Measurements from ENCODE around the gene SUCLG1.
"Not testable (repeated sequence)": the region's sequence is repeated elsewhere in the genome, so short reads cannot be mapped to it uniquely, and the experiment has no call there.

Gene SUCLG1

DNA sequence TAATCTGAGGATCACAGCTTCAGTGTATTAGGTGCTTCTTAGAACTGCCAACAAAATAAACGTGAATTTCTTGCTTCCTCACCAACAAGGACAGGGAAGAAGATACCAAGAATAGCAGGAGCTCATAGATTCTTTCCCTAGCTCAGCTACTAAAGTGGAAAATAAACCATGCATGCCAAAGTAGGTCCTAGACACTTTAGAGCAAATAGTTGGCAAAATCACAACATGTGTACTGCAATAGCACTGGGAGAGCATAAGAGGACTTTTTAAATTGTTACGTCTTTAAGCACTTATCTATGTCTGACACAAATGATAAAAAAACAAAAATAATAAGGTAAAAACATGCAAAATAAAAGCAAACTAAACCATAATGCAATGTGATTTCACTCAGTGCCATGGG is 49.5 kb downstream of the SUCLG1 start:
- no peak for DNase-seq (ENCODE audit: extremely low read depth, low read depth)
- TF ChIP-seq, protein P1, sequence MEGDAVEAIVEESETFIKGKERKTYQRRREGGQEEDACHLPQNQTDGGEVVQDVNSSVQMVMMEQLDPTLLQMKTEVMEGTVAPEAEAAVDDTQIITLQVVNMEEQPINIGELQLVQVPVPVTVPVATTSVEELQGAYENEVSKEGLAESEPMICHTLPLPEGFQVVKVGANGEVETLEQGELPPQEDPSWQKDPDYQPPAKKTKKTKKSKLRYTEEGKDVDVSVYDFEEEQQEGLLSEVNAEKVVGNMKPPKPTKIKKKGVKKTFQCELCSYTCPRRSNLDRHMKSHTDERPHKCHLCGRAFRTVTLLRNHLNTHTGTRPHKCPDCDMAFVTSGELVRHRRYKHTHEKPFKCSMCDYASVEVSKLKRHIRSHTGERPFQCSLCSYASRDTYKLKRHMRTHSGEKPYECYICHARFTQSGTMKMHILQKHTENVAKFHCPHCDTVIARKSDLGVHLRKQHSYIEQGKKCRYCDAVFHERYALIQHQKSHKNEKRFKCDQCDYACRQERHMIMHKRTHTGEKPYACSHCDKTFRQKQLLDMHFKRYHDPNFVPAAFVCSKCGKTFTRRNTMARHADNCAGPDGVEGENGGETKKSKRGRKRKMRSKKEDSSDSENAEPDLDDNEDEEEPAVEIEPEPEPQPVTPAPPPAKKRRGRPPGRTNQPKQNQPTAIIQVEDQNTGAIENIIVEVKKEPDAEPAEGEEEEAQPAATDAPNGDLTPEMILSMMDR (IDR thresholded peaks at IDR 0.05; ENCODE audit: low read depth, low read length, missing control alignments): no peak

DNA sequence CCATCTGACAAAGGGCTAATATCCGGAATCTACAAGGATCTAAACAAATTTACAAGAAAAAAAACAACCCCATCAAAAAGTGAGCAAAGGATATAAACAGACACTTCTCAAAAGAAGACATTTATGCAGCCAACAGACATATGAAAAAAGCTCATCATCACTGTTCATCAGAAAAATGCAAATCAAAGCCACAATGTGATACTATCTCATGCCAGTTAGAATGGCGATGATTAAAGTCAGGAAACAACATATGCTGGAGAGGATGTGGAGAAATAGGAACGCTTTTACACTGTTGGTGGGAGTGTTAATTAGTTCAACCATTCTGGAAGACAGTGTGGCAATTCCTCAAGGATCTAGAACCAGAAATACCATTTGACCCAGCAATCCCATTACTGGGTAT is 57.0 kb downstream of the SUCLG1 start:
- H3K4me3 ChIP-seq (replicated peaks; ENCODE audit: low read depth, low read length); DNase-seq (ENCODE audit: extremely low read depth, low read depth): not testable (repeated sequence)

More for the DNA sequence above, 49.5 kb downstream of the SUCLG1 start:
- H3K4me3 ChIP-seq (replicated peaks; ENCODE audit: low read depth, low read length): no peak overlapping the region

DNA sequence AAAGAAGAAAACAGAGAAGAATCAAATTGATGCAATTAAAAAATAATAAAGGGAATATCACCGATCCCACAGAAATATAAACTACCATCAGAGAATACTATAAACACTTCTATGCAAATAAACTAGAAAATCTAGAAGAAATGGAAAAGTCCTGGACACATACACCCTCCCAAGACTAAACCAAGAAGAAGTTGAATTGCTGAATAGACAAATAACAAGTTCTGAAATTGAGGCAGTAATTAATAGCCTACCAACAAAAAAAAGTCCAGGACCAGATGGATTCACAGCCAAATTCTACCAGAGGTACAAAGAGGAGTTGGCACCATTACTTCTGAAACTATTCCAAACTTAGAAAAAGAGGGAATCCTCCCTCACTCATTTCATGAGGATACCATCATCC is 59.2 kb downstream of the SUCLG1 start:
- H3K4me3 ChIP-seq (replicated peaks; ENCODE audit: low read depth, low read length); DNase-seq (ENCODE audit: extremely low read depth, low read depth): not testable (repeated sequence)

DNA sequence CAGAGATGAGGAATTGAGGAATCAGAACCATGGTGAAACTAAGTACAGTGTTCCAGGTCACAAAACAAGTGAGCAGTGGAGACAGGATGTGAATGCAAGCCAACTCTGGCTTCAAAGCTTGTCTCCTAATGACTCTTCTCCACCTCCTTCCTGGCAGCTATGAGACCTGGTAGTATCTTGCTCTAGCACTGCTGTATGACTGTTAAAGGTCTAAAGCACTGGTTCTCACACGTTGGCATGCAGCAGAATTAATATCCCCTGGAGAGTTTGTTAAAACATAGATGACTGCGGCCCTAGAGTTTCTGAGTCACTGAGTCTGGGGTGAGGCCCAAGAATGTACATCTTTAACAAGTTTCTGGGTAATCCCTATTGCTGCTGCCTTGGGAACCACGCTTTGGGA is 63.3 kb downstream of the SUCLG1 start:
- DNase-seq (ENCODE audit: extremely low read depth, low read depth): no peak
- TF ChIP-seq, protein P1 (IDR thresholded peaks at IDR 0.05; ENCODE audit: low read depth, low read length, missing control alignments): no peak

DNA sequence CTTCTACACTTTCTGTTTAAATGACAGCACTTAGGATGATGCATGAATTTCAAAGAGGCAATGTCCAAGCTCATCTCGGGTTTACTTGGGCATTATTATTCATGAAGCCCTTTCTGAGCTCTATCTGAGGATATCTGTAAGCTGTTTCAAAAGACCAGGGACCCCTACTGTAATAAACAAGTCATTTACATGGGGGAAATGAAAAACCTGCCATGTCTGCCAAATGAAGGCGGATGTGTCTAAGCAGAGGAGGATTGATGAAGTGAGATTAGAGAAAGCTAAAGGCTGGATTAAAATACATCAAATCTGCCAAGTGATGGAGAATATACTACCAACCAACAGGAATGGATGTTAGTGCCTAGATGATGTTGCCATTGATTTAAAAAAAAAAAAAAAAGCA is 64.5 kb downstream of the SUCLG1 start:
- no peak for DNase-seq (ENCODE audit: extremely low read depth, low read depth)
- TF ChIP-seq, protein P1 (IDR thresholded peaks at IDR 0.05; ENCODE audit: low read depth, low read length, missing control alignments): no peak
- no peak overlapping the region for H3K4me3 ChIP-seq (replicated peaks; ENCODE audit: low read depth, low read length)

More for the DNA sequence above, 63.3 kb downstream of the SUCLG1 start:
- no peak overlapping the region for H3K4me3 ChIP-seq (replicated peaks; ENCODE audit: low read depth, low read length)

DNA sequence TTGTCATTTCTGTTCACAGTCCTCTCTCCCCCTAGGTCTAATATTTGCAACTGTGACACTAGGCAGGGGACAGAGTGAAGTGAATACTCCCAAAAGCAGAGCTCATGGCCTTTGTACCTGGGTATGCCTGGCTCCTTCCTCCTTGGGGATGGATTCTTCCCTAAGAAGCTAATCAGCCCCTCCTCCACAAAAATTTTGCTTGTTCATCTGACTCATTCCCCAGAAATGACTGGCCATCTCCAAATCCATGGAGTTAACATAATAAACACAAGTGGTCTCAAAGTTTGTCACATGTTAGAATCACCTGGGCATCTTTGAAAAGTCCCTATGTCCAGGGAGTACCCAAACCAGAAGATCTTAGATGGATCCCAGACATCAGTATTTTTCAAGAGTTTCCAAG is 65.3 kb downstream of the SUCLG1 start:
- no peak for DNase-seq (ENCODE audit: extremely low read depth, low read depth)
- TF ChIP-seq, protein P1 (IDR thresholded peaks at IDR 0.05; ENCODE audit: low read depth, low read length, missing control alignments): no peak
- no peak overlapping the region for H3K4me3 ChIP-seq (replicated peaks; ENCODE audit: low read depth, low read length)

DNA sequence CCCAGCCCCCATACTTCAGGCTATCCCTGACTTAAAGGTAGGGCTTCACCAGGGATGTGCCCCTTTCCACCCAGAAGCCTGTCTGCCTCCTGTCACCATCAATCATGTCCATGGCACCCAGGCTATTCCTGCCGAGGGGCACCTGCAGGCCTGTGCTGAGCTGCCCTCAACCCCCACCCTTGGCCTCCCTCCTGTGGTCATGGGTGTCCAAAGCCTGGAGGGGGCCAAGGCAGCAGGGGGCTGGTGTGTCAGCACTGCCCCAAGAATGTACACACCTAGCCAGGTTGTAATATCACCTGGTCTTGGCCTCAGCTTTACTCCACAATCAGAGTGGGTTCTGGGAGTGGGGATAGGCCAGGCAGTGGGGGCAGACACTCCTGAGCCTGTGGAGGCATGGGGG is 69.3 kb downstream of the SUCLG1 start:
- no peak overlapping the region for H3K4me3 ChIP-seq (replicated peaks; ENCODE audit: low read depth, low read length)
- TF ChIP-seq, protein P1 (IDR thresholded peaks at IDR 0.05; ENCODE audit: low read depth, low read length, missing control alignments): no peak
- no peak for DNase-seq (ENCODE audit: extremely low read depth, low read depth)

DNA sequence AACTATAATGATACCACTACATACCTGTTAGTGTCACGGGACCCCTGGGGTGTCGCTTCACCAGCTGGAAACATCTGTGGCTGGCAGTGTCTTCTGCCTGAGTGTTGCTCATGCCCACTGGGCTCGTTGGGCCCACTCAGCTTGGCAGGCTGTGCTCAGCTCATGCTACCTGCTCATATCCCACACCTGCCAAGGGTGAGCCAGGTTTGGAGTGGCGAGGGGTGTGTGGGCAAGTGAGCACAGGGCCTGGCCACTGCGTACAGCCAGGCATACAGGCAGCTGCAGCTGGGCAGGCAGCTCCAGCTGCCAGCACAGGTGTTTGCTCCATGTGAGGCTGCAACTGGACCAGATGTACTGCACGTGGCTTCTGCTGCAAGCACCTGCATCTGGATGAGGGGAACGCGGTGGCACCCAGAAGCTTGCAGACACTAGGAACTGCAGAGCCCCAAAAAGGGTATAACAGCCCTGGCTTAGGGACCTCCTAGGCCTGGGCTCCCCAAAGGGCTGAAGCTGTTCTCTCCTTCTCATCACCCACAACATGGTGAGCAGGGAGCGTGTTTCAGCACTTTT is 70.1 kb downstream of the SUCLG1 start:
- DNase-seq (ENCODE audit: extremely low read depth, low read depth): no peak

More for the DNA sequence above, 70.1 kb downstream of the SUCLG1 start:
- TF ChIP-seq, protein P1 (IDR thresholded peaks at IDR 0.05; ENCODE audit: low read depth, low read length, missing control alignments): no peak
- H3K4me3 ChIP-seq (replicated peaks; ENCODE audit: low read depth, low read length): no peak overlapping the region
